Activated CD4-positive, alpha-beta T cell treated with anti-CD3 and anti-CD28 coated beads, Interleukin-2, amount 50 U/mL, for 1 hour (primary cell): ENCODE measurements around the gene SP100.
"Not testable (repeated sequence)": the region's sequence is repeated elsewhere in the genome, so short reads cannot be mapped to it uniquely, and the experiment has no call there.

ENCODE experiments used
- DNase-seq: peaks from one replicate; pipeline ENCODE4 v3.0.0-alpha.2; 2020

The SP100 gene

GRCh38 chr2:230422149-230422548 is 6.1 kb downstream of the SP100 start:
- DNase-seq = no peak

- DNase-seq = no peak
Measured at GRCh38 chr2:230423851-230424458, 8.0 kb downstream of the SP100 start.

DNA sequence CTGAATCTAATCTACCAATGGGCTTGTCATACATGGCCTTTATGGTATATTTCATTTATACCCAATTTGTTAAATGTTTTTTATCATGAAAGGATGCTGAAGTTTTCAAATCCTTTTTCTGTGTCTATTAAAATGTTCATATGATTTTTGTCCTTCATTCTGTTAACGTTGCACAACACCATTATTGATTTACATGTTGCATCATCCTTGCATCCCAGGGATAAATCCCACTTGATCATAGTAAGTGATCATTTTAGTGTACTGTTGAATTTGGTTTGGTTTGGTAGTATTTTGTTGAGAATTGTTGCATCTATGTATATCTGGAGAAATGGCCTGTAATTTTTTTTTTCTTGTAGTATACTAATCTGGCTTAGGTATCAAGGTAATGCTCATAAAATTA is 9.4 kb downstream of the SP100 start:
- no peak for DNase-seq

DNA sequence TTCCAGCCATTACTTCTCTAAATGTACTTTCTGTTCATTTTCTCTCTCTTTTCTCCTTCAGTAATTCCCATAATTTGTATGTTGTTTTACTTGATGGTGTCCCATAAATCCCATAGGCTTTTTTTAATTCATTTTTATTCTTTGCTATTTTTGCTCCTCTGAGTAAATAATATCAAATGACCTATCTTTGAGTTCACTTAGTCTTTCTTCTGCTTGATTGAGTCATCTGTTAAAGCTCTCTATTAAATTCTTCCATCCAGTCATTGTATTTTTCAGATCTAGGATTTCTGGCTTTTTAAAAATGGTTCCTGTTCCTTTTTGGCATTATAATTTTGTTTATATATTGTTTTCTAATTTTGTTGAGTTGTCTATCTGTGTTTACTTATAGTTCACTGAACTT is 13.5 kb downstream of the SP100 start:
- no peak for DNase-seq

DNA sequence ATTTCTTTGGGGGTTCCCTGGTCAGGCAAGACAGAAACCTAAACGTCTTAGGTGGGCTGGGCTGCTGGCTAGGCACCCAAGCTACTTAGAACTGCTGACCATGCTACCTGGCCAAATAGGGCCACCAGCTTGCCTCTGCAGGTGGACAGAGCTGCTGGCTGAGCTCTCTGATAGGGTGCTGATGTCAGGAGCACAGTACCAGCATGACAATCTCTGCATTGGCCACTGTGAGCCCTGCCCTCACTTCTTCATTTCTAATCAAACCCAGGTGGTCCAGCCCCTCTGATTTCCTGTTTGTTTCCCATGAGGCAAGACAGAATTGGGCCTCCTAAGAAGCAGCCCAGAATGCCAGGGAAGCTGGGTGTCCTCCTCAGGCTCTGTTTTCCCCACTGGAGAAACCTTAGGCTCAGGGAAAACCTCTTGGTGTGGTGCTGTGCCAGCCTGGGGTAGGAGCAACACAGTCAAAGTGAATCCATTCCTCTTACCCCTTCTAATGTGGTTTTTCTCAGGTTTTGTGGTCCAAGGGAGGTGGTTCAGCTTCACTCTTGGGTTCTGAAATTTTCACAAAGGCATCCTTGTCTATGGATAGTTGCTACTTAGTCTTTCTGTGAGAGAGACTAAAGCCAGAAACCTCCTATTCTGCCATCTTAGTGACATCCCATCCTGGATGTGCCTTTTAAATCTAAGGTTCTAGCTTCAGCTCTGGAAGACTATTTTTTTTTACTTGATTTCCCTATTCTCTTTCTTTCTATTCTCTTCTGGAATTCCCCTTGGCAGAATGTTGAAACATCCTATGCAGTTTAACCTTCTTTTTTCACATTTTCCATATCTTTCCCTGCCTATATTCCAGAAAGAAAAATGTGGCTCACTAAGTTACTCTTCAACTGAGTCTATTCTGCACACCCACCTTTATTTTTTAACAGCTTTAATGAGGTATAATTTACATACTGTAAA is 15.2 kb downstream of the SP100 start:
- DNase-seq = no peak

GRCh38 chr2:230434677-230435324 is 18.8 kb downstream of the SP100 start:
- DNase-seq = no peak

DNA sequence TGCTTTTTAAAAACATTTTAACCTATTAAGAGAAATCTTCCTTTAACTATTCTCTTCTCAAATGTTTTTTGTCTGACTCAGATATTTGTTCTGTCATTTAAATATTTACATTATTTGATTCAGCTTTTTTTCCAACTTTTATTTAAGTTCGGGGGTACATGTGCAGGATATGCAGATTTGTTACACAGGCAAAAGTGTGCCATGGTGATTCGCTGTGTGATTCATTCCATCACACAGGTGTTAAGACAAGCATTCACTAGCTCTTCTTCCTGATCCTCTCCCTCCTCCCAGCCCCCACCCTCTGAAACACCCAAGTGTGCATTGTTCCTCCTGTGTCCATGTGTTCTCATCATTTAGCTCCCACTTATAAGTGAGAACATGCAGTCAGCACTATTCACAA is 19.4 kb downstream of the SP100 start:
- DNase-seq = no peak

GRCh38 chr2:230439121-230439520 is 23.1 kb downstream of the SP100 start:
- DNase-seq = not testable (repeated sequence)

GRCh38 chr2:230439590-230439989 is 23.6 kb downstream of the SP100 start:
- no peak for DNase-seq

- DNase-seq = peak; percentile 45
Measured at GRCh38 chr2:230441227-230441897, 25.4 kb downstream of the SP100 start.

GRCh38 chr2:230443541-230443940 is 27.5 kb downstream of the SP100 start:
- no peak for DNase-seq

- DNase-seq = no peak
Measured at GRCh38 chr2:230444832-230445231, 28.8 kb downstream of the SP100 start.

- DNase-seq = no peak
Measured at GRCh38 chr2:230447036-230447435, 31.0 kb downstream of the SP100 start.

- no peak for DNase-seq
Measured at GRCh38 chr2:230447455-230448451, 31.8 kb downstream of the SP100 start.

GRCh38 chr2:230449901-230450467 is 34.0 kb downstream of the SP100 start:
- no peak for DNase-seq

DNA sequence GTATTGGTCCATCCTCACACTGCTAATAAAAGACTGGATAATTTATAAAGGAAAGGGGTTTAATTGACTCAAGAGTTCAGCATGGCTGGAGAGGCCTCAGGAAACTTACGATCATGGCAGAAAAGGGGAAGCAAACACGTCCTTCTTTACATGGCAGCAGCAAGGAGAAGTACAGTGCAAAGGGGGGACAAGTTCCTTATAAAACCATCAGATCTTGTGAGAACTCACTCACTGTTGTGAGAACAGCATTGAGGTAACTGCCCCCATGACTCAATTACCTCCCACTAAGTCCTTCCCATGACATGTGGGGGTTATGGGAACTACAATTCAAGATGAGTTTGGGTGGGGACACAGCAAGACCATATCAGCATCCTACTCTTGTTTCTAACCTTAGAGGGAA is 37.0 kb downstream of the SP100 start:
- no peak for DNase-seq

DNA sequence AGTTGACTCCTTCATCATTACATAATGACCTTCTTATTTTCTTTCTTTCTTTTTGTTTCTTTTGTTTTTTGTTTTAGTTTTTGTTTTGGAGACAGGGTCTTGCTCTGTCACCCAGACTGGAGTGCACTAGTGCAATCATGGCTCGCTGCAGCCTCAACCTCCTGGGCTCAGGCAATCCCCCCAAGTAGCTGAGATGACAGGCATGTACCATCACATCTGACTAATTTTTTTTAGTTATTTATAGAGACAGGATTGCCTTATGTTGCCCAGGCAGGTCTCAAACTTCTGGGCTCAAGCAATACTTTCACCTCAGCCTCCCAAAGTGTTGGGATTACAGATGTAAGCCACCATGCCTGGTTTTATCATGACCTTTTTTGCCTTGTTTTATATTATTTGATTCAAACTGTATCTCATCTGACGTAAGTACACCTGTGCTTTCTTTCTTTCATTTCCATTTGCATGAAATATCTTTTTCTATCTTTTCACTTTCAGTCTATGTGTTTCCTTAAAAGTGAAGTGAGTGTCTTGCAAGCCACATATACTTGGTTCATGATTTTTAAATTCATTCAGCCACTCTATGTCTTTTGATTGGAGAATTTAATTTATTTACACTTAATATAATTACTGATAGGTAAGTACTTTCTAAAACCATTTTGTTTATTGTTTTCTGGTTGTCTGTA is 39.1 kb downstream of the SP100 start:
- no peak for DNase-seq

GRCh38 chr2:230457073-230457768 is 41.2 kb downstream of the SP100 start:
- no peak for DNase-seq

DNA sequence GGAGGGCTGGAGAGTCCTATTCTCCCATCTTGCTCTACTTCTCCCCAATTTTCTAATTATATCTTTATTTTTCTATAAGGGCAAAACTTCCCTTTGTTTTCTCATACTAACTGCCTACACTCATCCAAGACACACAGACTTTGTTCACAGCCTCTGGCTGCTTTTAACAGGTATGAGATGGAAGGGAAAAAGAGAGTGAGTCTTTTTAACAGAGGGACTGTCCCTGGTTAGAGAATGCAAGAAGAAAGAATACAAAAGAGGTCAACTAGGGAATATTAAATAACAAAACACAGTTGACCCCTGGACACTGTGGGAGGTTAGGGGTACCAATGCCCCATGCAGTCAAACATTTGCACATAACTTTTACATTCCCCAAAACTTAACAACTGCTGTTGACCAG is 41.8 kb downstream of the SP100 start:
- no peak for DNase-seq

DNA sequence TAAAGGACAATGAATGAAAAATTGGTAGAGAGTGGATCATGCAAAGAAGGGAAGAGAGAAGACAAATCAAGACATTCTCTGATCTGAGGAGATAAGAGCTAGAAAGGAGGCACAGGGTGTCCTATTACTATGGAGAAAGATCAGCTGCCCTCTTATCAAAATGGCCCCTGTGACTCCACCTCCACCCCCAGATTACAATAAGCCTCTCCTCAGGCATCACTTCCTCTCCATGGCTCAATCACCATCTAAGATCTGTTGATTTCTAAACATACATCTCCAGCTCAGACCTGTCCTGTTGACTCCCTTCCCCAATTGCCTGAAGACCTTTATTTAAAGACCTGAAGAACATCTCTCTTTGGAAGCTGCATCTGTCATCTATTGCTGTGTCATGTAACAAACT is 43.2 kb downstream of the SP100 start:
- DNase-seq = no peak
